Measurements from ENCODE around the gene PAQR6. TPM values are rescaled to one million over a fixed set of nuclear protein-coding genes. Genes with fewer than 3 reads are reported as not detected.
A peak's percentile ranks its signal among the peaks of the same experiment; 100 is the strongest.

PAQR6 gene
- total and polyA plus RNA-seq, 8 donors: 0.43 to 4.3 (median 2.0) TPM; not detected in 2

- peak in 2 of 4 donors; percentile 22 to 23 for TF ChIP-seq POLR2A (IDR thresholded peaks at IDR 0.05)
- TF ChIP-seq POLR2AphosphoS5 (IDR thresholded peaks at IDR 0.05): peak; percentile 36 to 83 (median 77)
- TF ChIP-seq EP300 (IDR thresholded peaks at IDR 0.05): no peak
- DNase-seq: peak; percentile 97 to 99
- H3K27ac ChIP-seq: peak within 1 kb of the TSS; percentile 91 to 97 (median 96)
- H3K36me3 ChIP-seq: peaks cover 9 to 49% (median 39%) of the 10 kb centered on the region in 4 donors
- H3K4me3 ChIP-seq: peak within 1 kb of the TSS; percentile 55 to 71 (median 62)
- intact Hi-C loops (cut with DNase I; ENCODE audit: low total_unique reads): no loop called here
- no peaks in the 10 kb centered on the region for H3K9me3 ChIP-seq
- peaks cover 26 to 48% (median 37%) of the 10 kb centered on the region in 4 donors for H3K4me1 ChIP-seq
- WGBS, 5 donors: 0 to 1% (median 0%) methylated on average over 46 to 61 of the region's 61 CpGs
- H3K27me3 ChIP-seq: no peaks in the 10 kb centered on the region
Observed at GRCh38 chr1:156212833-156213643, 34.8 kb downstream of the PAQR6 start, which contains the start of gene PMF1. Gene PMF1 (plus strand): TSS chr1:156213007. CDS start chr1:156213016, 9 bp downstream.

DNA sequence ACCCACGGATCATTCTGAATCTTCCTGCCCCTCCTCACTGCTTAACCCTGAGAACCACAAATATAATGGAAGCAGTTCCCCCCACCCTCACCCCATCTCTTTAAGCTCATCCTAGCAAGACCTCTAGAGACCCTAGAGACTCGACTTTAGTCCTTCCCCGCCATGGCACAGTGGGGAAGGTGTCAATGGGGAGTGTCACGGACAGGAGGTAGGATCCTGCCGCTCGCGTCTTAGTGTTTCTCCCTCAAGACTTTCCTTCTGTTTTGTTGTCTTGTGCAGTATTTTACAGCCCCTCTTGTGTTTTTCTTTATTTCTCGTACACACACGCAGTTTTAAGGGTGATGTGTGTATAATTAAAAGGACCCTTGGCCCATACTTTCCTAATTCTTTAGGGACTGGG lies 35.7 kb downstream of the PAQR6 start:
- intact Hi-C loops (cut with DNase I; ENCODE audit: low total_unique reads): no loop called here
- WGBS, 5 donors: 79 to 84% (median 80%) methylated on average over 9 of the region's 9 CpGs
- DNase-seq: no peak
- Histone ChIP-seq H3K4me1 (peaks cover 18 to 39% (median 29%) of the 10 kb centered on the region in 4 donors), H3K4me3 (peak overlapping the region; percentile 55 to 71 (median 62)), H3K27me3 (no peaks in the 10 kb centered on the region), H3K27ac (peak overlapping the region in 4 of 5 donors; percentile 94 to 97 (median 96)), H3K36me3 (peaks cover 13 to 58% (median 48%) of the 10 kb centered on the region in 4 donors), H3K9me3 (no peaks in the 10 kb centered on the region)
- TF ChIP-seq POLR2A (IDR thresholded peaks at IDR 0.05) (no peak), POLR2AphosphoS5 (IDR thresholded peaks at IDR 0.05) (no peak)

DNA sequence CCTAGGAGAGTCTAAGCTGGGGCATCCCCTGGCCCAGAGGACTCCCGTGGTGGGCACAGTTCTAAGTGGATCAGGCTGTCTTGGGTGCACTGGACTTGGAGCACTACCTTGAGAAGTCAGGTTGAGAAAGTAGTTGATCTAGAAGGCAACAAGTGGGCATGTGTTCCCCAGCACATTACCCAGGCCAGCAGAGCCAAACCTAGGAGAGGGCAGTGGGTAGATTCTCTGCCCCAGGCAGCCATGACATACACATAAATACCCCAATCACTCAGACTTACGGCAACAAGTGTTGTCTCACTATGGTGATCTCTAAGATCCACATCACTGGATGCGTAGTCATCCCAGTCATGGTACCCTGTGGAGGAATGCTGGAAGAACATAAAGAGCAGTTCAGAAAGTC lies 36.6 kb downstream of the PAQR6 start:
- H3K4me3 ChIP-seq: no peak overlapping the region
- no peak for DNase-seq
- H3K27ac ChIP-seq: no peak overlapping the region
- 92 to 100% (median 97%) methylated on average over 2 to 3 of the region's 3 CpGs for WGBS, 5 donors
- H3K36me3 ChIP-seq: peaks cover 21 to 66% (median 55%) of the 10 kb centered on the region in 4 donors
- peaks cover 18 to 36% (median 27%) of the 10 kb centered on the region in 4 donors for H3K4me1 ChIP-seq
- H3K9me3 ChIP-seq: no peaks in the 10 kb centered on the region
- H3K27me3 ChIP-seq: no peaks in the 10 kb centered on the region
- no peak for TF ChIP-seq EP300 (IDR thresholded peaks at IDR 0.05)
- TF ChIP-seq POLR2A (IDR thresholded peaks at IDR 0.05): no peak
- no peak for TF ChIP-seq POLR2AphosphoS5 (IDR thresholded peaks at IDR 0.05)
- TF ChIP-seq CTCF (IDR thresholded peaks at IDR 0.05): no peak
- intact Hi-C loops (cut with DNase I; ENCODE audit: low total_unique reads): no loop called here

- no peak for TF ChIP-seq POLR2A (IDR thresholded peaks at IDR 0.05)
- no peak for TF ChIP-seq EP300 (IDR thresholded peaks at IDR 0.05)
- TF ChIP-seq CTCF (IDR thresholded peaks at IDR 0.05): no peak
- TF ChIP-seq POLR2AphosphoS5 (IDR thresholded peaks at IDR 0.05): no peak
- no peak overlapping the region for H3K4me3 ChIP-seq
- no peaks in the 10 kb centered on the region for H3K9me3 ChIP-seq
- H3K27me3 ChIP-seq: no peaks in the 10 kb centered on the region
- H3K27ac ChIP-seq: no peak overlapping the region
- peaks cover 0 to 48% (median 7%) of the 10 kb centered on the region in 4 donors for H3K4me1 ChIP-seq
- WGBS, 5 donors: 85 to 96% (median 95%) methylated on average over 3 of the region's 3 CpGs
- H3K36me3 ChIP-seq: peaks cover 26 to 99% (median 93%) of the 10 kb centered on the region in 4 donors
- intact Hi-C loops (cut with DNase I; ENCODE audit: low total_unique reads): no loop called here
- no peak for DNase-seq
Observed at GRCh38 chr1:156204686-156205085, 43.2 kb downstream of the PAQR6 start.

GRCh38 chr1:156203331-156203730 lies 44.5 kb downstream of the PAQR6 start:
- peaks cover 30 to 93% (median 88%) of the 10 kb centered on the region in 4 donors for H3K36me3 ChIP-seq

More at GRCh38 chr1:156203331-156203730, 44.5 kb downstream of the PAQR6 start:
- Histone ChIP-seq H3K27me3 (no peaks in the 10 kb centered on the region), H3K9me3 (no peaks in the 10 kb centered on the region), H3K27ac (peak overlapping the region in 1 of 5 donors; percentile 22), H3K4me3 (no peak overlapping the region), H3K4me1 (peaks cover 0 to 61% (median 7%) of the 10 kb centered on the region in 4 donors)
- no peak for TF ChIP-seq POLR2A (IDR thresholded peaks at IDR 0.05)
- TF ChIP-seq EP300 (IDR thresholded peaks at IDR 0.05): no peak
- no peak for TF ChIP-seq CTCF (IDR thresholded peaks at IDR 0.05)
- TF ChIP-seq POLR2AphosphoS5 (IDR thresholded peaks at IDR 0.05): no peak
- intact Hi-C loops (cut with DNase I; ENCODE audit: low total_unique reads): no loop called here
- DNase-seq: no peak

Data from stomach (tissue), 9 donors.